Thymus (tissue), 11 donors: ENCODE results near the gene ATP6V0C. TPM values are rescaled to one million over a fixed set of nuclear protein-coding genes. Genes with fewer than 3 reads are reported as not detected.

Experiments
- DNase-seq, 9 donors: peaks; one replicate each; pipeline ENCODE4 v3.0.0-alpha.2; 2013; ENCODE audit warnings: low spot score in 9 of 9, low read depth in 6 of 9, missing footprints in 1 of 9
- H3K27ac ChIP-seq, 2 donors: one replicate each; pipeline ENCODE4 v1.5.1; 2013; ENCODE audit warnings: control low read depth in 1 of 2, low read depth in 1 of 2, low read length in 1 of 2, mild to moderate bottlenecking in 1 of 2, moderate library complexity in 1 of 2
- H3K27me3 ChIP-seq, 2 donors: one replicate each; pipeline ENCODE4 v1.5.1; 2013; ENCODE audit warnings: low read length in 1 of 2; ENCODE audit not compliant: control insufficient read depth in 2 of 2, insufficient read depth in 1 of 2
- H3K36me3 ChIP-seq, 2 donors: one replicate each; pipeline ENCODE4 v1.5.1; 2013; ENCODE audit warnings: low read length in 1 of 2, mild to moderate bottlenecking in 1 of 2, moderate library complexity in 1 of 2; ENCODE audit not compliant: control insufficient read depth in 2 of 2, insufficient read depth in 2 of 2
- H3K4me1 ChIP-seq, 2 donors: one replicate each; pipeline ENCODE4 v1.5.1; 2013; ENCODE audit warnings: low read length in 2 of 2; ENCODE audit not compliant: control insufficient read depth in 2 of 2, insufficient read depth in 2 of 2
- H3K4me3 ChIP-seq, 2 donors: one replicate each; pipeline ENCODE4 v1.5.1; 2013; ENCODE audit warnings: low read length in 2 of 2, control low read depth in 1 of 2, mild to moderate bottlenecking in 1 of 2
- H3K9me3 ChIP-seq, 2 donors: one replicate each; pipeline ENCODE4 v1.5.1; 2013; ENCODE audit warnings: low read length in 1 of 2, mild to moderate bottlenecking in 1 of 2; ENCODE audit not compliant: control insufficient read depth in 2 of 2, insufficient read depth in 1 of 2
- WGBS: extraction: QIAGEN DNeasy Blood & Tissue Kit; methylation state at CpG from one replicate; pipeline ENCODE4 v1.1.7; 2013; 5-methylcytosine and 5-hydroxymethylcytosine counted together
- polyA plus RNA-seq: library from polyadenylated mRNA; stranded (reverse); fragments of 200-250 nt; gene quantifications from one replicate; pipeline ENCODE4 v1.2.3, GENCODE V29; 2013
- total RNA-seq: library from RNA; stranded (reverse); fragments of 120-200 nt; gene quantifications from one replicate; pipeline ENCODE4 v1.2.4, GENCODE V29; 2013
- donor health status: healthy.

The ATP6V0C gene
- total and polyA plus RNA-seq, 2 donors = 11.0 to 103 TPM

DNA sequence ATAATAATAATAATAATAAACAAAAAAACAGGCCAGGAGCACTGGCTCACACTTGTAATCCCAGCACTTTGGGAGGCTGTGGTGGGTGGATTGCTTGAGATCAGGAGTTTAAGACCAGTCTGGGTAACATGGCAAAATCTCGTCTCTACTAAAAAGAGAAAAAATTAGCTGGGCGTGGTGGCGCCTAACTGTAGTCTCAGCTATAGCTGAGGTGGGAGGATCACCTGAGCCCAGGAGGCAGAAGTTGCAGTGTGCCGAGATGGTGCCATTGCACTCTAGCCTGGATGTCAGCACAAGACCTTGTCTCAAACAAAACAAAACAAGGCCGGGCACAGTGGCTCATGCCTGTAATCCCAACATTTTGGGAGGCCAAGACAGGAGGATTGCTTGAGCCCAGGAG, 18.7 kb upstream of the ATP6V0C start:
- Histone ChIP-seq H3K9me3 (no peaks in the 10 kb centered on the region), H3K27me3 (no peaks in the 10 kb centered on the region), H3K27ac (no peak overlapping the region), H3K4me1 (no peaks in the 10 kb centered on the region), H3K36me3 (peaks cover 3 to 13% of the 10 kb centered on the region in 2 donors), H3K4me3 (no peak overlapping the region)
- 97% methylated on average over 5 of the region's 5 CpGs for WGBS
- no peak for DNase-seq

DNA sequence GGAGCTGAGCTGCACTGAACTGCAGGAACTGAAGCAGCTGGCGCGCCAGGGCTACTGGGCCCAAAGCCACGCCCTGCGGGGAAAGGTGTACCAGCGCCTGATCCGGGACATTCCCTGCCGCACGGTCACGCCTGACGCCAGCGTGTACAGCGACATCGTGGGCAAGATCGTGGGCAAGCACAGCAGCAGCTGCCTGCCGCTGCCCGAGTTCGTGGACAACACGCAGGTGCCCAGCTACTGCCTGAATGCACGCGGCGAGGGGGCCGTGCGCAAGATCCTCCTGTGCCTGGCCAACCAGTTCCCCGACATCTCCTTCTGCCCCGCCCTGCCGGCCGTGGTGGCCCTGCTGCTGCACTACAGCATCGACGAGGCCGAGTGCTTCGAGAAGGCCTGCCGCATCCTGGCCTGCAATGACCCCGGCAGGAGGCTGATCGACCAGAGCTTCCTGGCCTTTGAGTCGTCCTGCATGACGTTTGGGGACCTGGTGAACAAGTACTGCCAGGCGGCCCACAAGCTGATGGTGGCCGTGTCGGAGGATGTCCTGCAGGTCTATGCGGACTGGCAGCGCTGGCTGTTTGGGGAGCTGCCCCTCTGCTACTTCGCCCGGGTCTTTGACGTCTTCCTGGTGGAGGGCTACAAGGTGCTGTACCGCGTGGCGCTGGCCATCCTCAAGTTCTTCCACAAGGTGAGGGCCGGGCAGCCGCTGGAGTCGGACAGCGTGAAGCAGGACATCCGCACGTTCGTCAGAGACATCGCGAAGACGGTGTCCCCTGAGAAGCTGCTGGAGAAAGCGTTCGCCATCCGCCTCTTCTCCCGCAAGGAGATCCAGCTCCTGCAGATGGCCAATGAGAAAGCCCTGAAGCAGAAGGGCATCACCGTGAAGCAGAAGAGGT, 17.3 kb upstream of the ATP6V0C start:
- no peaks in the 10 kb centered on the region for H3K27me3 ChIP-seq
- H3K36me3 ChIP-seq = peaks cover 3 to 13% of the 10 kb centered on the region in 2 donors
- no peak for DNase-seq
- H3K4me1 ChIP-seq = peaks cover 0 to 6% of the 10 kb centered on the region in 2 donors
- H3K27ac ChIP-seq = no peak overlapping the region
- 98% methylated on average over 62 of the region's 62 CpGs for WGBS
- no peak overlapping the region for H3K4me3 ChIP-seq
- no peaks in the 10 kb centered on the region for H3K9me3 ChIP-seq

DNA sequence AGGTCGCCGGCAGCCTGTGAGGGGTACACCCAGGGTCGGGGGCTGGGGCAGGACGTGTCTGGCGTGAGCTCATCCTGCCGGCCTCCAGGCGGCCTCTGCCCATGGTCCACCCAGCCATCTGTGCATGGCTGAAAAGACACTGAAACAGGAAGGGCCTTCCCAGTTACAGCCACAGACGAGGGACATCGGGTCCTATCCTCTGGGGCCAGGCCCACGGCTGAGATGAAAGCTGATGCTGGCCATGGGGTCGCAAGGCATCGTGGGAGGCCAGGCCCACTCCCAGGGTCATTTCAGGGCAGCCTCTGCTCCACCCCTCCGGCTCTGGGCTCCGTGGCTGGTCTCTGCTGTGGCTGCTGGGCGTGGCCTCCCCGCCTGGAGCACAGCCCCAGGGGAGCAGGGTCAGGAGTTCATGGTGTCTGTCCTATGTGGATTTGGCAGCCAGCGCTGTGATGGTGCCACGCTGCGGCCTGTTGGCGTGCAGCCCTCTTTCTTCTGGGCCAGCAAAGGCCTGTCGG, 16.6 kb upstream of the ATP6V0C start:
- Histone ChIP-seq H3K27me3 (no peaks in the 10 kb centered on the region), H3K4me3 (no peak overlapping the region), H3K9me3 (no peaks in the 10 kb centered on the region), H3K27ac (no peak overlapping the region), H3K36me3 (peaks cover 3 to 13% of the 10 kb centered on the region in 2 donors), H3K4me1 (peaks cover 0 to 13% of the 10 kb centered on the region in 2 donors)
- no peak for DNase-seq
- 95% methylated on average over 21 of the region's 21 CpGs for WGBS

DNA sequence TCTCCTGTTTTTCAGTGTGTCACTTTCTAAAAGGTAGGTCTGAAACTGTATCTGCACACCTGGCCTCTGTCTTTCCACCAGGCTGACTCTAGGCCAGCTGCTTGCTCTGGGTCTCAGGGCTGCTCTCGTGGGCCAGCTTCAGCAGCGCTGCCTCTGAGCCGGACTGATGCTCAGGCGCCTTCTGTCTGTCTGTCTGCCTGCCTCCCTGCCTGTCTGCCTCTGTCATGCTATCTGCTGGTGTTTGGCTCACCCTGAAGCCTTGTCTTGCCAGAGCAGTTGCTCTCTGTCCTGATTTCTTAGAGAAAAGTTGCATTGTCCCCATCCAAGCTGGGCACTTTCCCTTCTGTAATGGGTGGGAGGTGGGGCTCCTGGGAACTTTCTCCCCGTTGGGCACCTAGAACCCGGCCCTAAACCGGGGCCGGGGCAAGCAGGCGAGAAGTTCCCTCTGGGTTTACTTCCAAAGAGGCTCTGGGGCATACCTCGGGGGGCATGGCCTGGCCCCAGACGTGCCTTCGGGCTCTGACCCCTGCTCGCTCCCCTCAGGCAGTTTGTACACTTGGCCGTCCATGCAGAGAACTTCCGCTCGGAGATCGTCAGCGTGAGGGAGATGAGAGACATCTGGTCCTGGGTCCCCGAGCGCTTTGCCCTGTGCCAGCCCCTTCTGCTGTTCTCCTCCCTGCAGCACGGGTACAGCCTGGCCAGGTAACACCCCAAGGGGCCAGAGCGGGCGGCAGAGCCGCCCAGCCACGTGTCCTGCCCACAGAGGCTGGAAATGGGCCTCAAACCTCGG, 15.9 kb upstream of the ATP6V0C start:
- 94% methylated on average over 26 of the region's 26 CpGs for WGBS
- Histone ChIP-seq H3K27me3 (no peaks in the 10 kb centered on the region), H3K9me3 (no peaks in the 10 kb centered on the region), H3K36me3 (peaks cover 3 to 13% of the 10 kb centered on the region in 2 donors), H3K27ac (no peak overlapping the region), H3K4me3 (no peak overlapping the region), H3K4me1 (peaks cover 0 to 20% of the 10 kb centered on the region in 2 donors)
- no peak for DNase-seq

DNA sequence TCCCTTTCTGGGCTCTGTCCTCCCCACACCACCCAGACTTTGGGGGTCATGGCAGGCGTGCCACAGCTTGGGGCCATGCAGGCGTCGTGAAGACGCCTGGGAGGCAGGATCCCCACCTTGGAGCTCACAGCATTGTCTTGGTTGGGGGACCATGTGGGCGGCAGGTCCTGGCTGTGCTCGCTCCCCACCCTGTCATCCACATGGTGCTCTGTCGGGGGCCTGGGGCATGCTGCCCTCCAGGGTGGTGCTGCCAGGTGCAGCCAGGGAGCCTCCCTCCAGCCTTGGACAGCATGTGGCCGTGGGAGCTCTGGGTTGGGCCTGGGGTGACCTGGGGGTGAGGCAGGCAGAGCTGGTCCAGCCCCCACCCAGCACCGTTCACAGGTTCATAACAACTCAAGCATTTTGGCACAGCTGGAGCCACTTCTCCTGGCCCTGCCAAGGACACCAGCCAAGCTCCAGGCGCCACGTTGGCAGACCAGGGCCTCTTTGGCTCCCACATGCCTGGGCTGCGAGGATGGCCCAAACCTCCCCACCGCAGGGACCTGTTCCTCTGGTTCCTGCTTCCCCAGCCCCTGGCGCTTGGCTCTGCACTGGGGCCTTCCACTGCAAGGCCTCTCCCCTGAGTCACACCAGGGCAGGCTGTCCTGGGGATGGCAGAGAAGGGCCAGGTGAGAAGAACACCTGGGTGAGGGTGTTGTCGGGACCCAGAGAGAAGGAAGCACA, 15.1 kb upstream of the ATP6V0C start:
- peaks cover 0 to 21% of the 10 kb centered on the region in 2 donors for H3K4me1 ChIP-seq
- H3K36me3 ChIP-seq = peaks cover 3 to 13% of the 10 kb centered on the region in 2 donors
- no peak for DNase-seq
- H3K4me3 ChIP-seq = no peak overlapping the region
- no peaks in the 10 kb centered on the region for H3K27me3 ChIP-seq
- WGBS = 95% methylated on average over 15 of the region's 15 CpGs
- H3K27ac ChIP-seq = no peak overlapping the region
- no peaks in the 10 kb centered on the region for H3K9me3 ChIP-seq

DNA sequence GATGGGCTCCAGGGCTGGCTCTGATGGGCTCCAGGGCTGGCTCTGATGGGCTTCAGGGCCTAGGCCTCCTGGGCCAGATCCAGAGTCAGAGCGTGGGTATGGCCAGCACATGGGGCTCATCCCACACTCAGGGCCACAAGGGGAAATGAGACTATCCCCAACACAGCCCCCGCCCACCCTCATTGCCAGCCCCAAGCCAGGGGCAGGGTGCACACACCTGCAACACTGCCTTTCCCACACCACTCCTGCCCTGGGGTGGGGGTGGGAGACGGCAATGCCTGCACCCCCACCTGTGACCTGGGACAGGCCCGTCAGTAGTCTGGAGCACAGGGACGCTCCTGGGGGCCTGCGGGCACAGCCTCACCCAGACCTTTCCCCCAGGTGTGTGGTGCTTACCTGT, 14.3 kb upstream of the ATP6V0C start:
- no peak for DNase-seq
- Histone ChIP-seq H3K4me3 (no peak overlapping the region), H3K27me3 (no peaks in the 10 kb centered on the region), H3K27ac (no peak overlapping the region), H3K36me3 (peaks cover 3 to 13% of the 10 kb centered on the region in 2 donors), H3K4me1 (peaks cover 0 to 21% of the 10 kb centered on the region in 2 donors), H3K9me3 (no peaks in the 10 kb centered on the region)
- WGBS = 97% methylated on average over 6 of the region's 6 CpGs

DNA sequence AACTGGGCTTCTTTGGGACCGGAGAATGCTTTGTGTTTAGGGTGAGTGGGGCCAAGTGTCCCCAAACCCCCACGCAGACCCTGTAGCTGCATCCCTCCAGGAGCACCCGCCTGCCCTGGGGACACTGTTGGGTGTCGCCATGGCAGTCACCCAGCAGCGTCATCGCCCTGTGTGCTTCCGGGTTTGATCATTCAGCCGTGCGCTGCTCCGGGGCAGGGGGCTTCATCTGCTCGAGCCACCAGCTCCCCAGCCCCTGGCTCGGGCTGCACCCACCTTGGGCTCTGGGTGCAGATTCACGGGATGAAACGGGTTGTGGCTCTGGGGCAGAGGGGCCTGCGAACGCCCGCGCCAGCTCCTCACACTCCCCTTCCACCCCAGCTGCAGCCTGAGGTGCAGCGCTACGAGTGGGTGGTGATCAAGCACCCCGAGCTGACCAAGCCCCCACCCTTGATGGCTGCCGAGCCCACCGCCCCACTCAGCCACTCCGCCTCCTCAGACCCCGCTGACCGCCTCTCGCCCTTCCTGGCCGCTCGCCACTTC, 13.8 kb upstream of the ATP6V0C start:
- no peak overlapping the region for H3K27ac ChIP-seq
- 97% methylated on average over 29 of the region's 29 CpGs for WGBS
- peaks cover 0 to 21% of the 10 kb centered on the region in 2 donors for H3K4me1 ChIP-seq

DNA sequence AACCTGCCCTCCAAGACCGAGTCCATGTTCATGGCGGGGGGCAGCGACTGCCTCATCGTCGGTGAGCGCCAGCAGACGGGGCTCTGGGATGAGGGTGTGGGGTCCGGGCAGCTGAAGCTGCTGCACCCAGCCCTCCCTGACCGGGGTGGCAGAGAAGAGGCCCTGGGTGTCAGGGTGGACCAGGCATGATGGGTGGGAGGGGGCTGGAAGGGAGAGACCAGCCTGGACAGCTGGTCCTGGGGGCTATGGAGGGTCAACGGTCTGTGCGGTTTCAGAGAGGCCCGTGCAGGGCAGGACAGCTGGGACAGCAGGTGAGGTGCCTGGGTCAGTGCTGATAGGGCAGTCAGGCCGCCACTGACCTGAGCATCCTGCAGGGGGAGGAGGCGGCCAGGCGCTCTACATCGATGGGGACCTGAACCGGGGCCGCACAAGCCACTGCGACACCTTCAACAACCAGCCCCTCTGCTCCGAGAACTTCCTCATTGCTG, 13.3 kb upstream of the ATP6V0C start:
- no peaks in the 10 kb centered on the region for H3K9me3 ChIP-seq
- DNase-seq = no peak
- peaks cover 3 to 13% of the 10 kb centered on the region in 2 donors for H3K36me3 ChIP-seq
- WGBS = 96% methylated on average over 20 of the region's 20 CpGs
- no peak overlapping the region for H3K27ac ChIP-seq
- H3K27me3 ChIP-seq = no peaks in the 10 kb centered on the region
- peaks cover 0 to 21% of the 10 kb centered on the region in 2 donors for H3K4me1 ChIP-seq
- H3K4me3 ChIP-seq = no peak overlapping the region

More for the DNA sequence above, 13.8 kb upstream of the ATP6V0C start:
- no peak for DNase-seq
- no peaks in the 10 kb centered on the region for H3K9me3 ChIP-seq
- no peaks in the 10 kb centered on the region for H3K27me3 ChIP-seq
- no peak overlapping the region for H3K4me3 ChIP-seq
- peaks cover 3 to 13% of the 10 kb centered on the region in 2 donors for H3K36me3 ChIP-seq
